ENCODE data around the gene AKR1A1.

GRCh38 chr1:45583666-45584350, 33.2 kb downstream of the AKR1A1 start, which contains the start of gene NASP:
- TF ChIP-seq EZH2 (IDR thresholded peaks at IDR 0.05; ENCODE audit: borderline replicate concordance, low read depth, low read length, severe bottlenecking) (no peak), CTCF (IDR thresholded peaks at IDR 0.05; ENCODE audit: extremely low read depth in 1 of 2, insufficient read depth in 1 of 2, low read depth in 1 of 2, low read length in 2 of 2) (no peak), POLR2A (IDR thresholded peaks at IDR 0.05; ENCODE audit: low read depth, low read length) (peak; percentile 98), POLR2AphosphoS5 (IDR thresholded peaks at IDR 0.05; ENCODE audit: insufficient read depth, low read depth, low read length) (peak; percentile 98), MYC (IDR thresholded peaks at IDR 0.05; ENCODE audit: low read depth, low read length) (no peak), GATA2 (IDR thresholded peaks at IDR 0.05; ENCODE audit: insufficient read depth, insufficient read length, low read depth, low read length) (no peak), JUN (IDR thresholded peaks at IDR 0.05; ENCODE audit: borderline replicate concordance, insufficient read depth, insufficient read length, low read depth) (no peak)
- TF ChIP-seq, protein P1, sequence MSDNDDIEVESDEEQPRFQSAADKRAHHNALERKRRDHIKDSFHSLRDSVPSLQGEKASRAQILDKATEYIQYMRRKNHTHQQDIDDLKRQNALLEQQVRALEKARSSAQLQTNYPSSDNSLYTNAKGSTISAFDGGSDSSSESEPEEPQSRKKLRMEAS (IDR thresholded peaks at IDR 0.05; ENCODE audit: insufficient read depth, insufficient read length), result no peak

Data from endothelial cell of umbilical vein (primary cell).